ENCODE measurements around the gene ICAM2. TPM values are rescaled to one million over a fixed set of nuclear protein-coding genes. Genes with fewer than 3 reads are reported as not detected.

Gene ICAM2
- total RNA-seq, 4 donors from 2014 or later: 7.2 to 71.1 (median 36.7) TPM

DNA sequence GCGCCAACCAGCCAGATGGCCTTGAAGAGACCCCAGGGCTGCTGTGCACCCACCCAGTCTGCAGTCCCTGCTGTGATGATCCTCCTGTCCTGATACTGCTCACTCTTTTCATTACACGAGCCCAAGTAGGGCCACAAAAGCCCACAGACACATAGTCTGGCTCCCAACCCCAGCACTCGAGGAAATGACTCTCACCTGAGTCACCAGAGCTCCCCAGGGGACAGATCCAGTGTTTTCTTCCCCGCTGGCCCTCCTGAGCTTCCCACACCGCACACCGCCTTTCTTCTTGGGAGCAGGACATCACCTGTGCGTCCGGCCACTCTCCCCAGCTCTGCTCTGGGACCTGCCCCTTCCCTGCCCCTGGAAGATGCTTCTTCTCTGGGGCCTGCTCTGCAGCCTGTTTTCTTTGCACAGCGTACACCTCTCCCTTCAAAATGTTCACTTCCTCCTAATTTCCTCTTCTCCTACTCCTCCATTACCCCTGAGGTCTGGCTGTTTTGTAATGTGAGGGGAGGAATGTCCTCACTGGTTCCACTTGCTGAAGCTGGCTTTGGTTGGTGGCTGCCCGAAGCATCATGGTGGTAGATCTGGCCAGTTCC, 45.7 kb downstream of the ICAM2 start:
- no peak overlapping the region for H3K27ac ChIP-seq
- 80% methylated on average over 9 of the region's 10 CpGs; no CpG with 5 or more reads in 1 of the 2 donors for WGBS, 2 donors (ENCODE audit: low coverage in 1 of 2)
- TF ChIP-seq, protein P1, sequence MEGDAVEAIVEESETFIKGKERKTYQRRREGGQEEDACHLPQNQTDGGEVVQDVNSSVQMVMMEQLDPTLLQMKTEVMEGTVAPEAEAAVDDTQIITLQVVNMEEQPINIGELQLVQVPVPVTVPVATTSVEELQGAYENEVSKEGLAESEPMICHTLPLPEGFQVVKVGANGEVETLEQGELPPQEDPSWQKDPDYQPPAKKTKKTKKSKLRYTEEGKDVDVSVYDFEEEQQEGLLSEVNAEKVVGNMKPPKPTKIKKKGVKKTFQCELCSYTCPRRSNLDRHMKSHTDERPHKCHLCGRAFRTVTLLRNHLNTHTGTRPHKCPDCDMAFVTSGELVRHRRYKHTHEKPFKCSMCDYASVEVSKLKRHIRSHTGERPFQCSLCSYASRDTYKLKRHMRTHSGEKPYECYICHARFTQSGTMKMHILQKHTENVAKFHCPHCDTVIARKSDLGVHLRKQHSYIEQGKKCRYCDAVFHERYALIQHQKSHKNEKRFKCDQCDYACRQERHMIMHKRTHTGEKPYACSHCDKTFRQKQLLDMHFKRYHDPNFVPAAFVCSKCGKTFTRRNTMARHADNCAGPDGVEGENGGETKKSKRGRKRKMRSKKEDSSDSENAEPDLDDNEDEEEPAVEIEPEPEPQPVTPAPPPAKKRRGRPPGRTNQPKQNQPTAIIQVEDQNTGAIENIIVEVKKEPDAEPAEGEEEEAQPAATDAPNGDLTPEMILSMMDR (IDR thresholded peaks at IDR 0.05): no peak
- TF ChIP-seq POLR2AphosphoS5 (IDR thresholded peaks at IDR 0.05) (no peak), POLR2A (IDR thresholded peaks at IDR 0.05) (no peak), EP300 (IDR thresholded peaks at IDR 0.05) (no peak)
- H3K27me3 ChIP-seq: peaks cover 35% of the 10 kb centered on the region
- H3K36me3 ChIP-seq: no peaks in the 10 kb centered on the region
- H3K4me1 ChIP-seq: no peaks in the 10 kb centered on the region
- H3K9me3 ChIP-seq: no peaks in the 10 kb centered on the region
- no peak overlapping the region for H3K4me3 ChIP-seq
- ATAC-seq: no peak

DNA sequence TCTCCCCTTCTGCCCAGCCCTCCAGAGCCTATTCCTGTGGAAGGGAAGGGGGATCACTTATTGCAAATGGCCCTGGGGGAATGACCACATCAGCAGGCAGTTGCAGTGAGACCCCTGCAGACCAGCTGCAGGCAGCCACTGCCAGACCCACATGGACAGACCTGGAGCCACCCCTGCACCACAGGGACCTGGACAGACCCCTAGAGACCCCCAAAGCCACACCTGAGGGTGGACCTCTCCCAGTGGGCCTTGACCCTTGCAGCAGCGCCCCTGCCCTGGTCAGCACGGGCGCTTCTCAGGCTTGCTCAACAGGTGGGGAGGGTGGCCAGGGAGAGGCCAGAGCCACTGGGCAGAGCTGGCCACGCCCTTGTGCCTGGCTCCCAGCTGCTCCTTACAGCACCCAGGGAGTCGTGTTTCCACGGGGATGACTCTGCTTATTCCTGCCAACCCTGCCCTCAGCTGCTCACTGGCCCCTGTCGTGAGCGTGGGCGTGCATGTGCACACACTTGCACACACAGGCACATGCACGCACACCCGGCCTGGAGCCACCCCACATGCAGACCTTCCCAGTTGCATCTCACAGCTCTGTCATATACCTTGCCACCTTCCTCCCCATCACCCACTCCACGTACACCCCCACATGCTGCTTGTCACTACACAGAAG, 46.4 kb downstream of the ICAM2 start:
- Histone ChIP-seq H3K27me3 (peaks cover 35% of the 10 kb centered on the region), H3K27ac (no peak overlapping the region), H3K4me1 (no peaks in the 10 kb centered on the region), H3K36me3 (no peaks in the 10 kb centered on the region), H3K9me3 (no peaks in the 10 kb centered on the region), H3K4me3 (no peak overlapping the region)
- 80% methylated on average over 1 of the region's 12 CpGs; no CpG with 5 or more reads in 1 of the 2 donors for WGBS, 2 donors (ENCODE audit: low coverage in 1 of 2)
- ATAC-seq: no peak
- TF ChIP-seq, protein P1 (IDR thresholded peaks at IDR 0.05): no peak
- no peak for TF ChIP-seq EP300 (IDR thresholded peaks at IDR 0.05)
- TF ChIP-seq POLR2A (IDR thresholded peaks at IDR 0.05): no peak

DNA sequence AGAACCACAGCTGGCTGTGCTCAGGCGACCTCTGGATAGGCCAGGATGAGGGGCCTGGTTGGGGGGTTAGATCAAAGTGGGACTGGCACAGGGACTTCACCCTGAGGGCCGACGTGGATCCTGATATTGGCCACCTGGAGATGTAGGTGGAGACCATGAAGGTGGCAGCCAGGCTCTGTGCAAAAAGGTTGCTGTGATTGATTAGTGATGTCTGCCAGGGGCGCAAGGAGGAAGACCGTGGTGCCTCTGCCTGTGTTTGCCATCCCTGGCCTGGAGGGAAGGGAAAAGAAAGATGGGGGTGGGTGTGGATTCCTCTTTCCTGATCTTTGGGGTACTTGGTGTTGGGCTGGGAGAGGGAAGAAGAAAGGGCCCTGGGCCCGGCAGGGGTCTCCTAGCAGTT, 47.2 kb downstream of the ICAM2 start:
- Histone ChIP-seq H3K27me3 (peaks cover 35% of the 10 kb centered on the region), H3K9me3 (no peaks in the 10 kb centered on the region), H3K36me3 (no peaks in the 10 kb centered on the region), H3K4me3 (no peak overlapping the region), H3K27ac (no peak overlapping the region), H3K4me1 (no peaks in the 10 kb centered on the region)
- TF ChIP-seq POLR2AphosphoS5 (IDR thresholded peaks at IDR 0.05) (no peak), EP300 (IDR thresholded peaks at IDR 0.05) (no peak), POLR2A (IDR thresholded peaks at IDR 0.05) (no peak)
- TF ChIP-seq, protein P1 (IDR thresholded peaks at IDR 0.05): no peak
- no peak for ATAC-seq
- WGBS, 2 donors (ENCODE audit: low coverage in 1 of 2): 53% methylated on average over 3 of the region's 6 CpGs; no CpG with 5 or more reads in 1 of the 2 donors

DNA sequence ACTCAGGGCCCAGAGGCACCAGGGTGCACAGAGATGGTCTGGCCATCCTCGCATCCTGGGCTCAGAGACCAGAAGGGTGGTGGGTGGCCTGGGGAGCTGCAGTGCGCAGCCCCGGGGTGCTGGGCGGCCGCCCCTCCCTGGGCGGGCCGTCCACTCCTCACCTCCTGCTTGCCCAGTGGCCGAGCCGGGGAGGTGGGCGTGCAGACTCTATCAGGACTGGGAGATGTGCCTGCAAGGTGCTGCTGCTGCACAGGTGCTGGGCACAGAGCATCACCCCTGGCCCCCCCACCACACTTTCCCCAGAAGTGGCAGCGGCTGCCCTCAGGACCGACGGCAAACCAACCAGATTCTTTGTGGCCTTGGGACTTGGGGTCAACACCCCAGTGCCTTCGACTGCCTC, 47.6 kb downstream of the ICAM2 start, which contains the start of gene SCN4A:
Gene SCN4A, minus strand, starts transcription at position 123 of the 400 bp plus-strand sequence. Its CDS starts 77 bp downstream, at position 46.
- Histone ChIP-seq H3K4me1 (no peaks in the 10 kb centered on the region), H3K27ac (no peak within 1 kb of the TSS), H3K27me3 (peaks cover 35% of the 10 kb centered on the region), H3K36me3 (no peaks in the 10 kb centered on the region), H3K9me3 (no peaks in the 10 kb centered on the region), H3K4me3 (no peak within 1 kb of the TSS)
- ATAC-seq: no peak
- no CpG with 5 or more reads among the region's 14 CpGs for WGBS, 2 donors (ENCODE audit: low coverage in 1 of 2)
- no peak for TF ChIP-seq POLR2AphosphoS5 (IDR thresholded peaks at IDR 0.05)
- TF ChIP-seq, protein P1 (IDR thresholded peaks at IDR 0.05): no peak
- TF ChIP-seq POLR2A (IDR thresholded peaks at IDR 0.05): no peak
- no peak for TF ChIP-seq EP300 (IDR thresholded peaks at IDR 0.05)

DNA sequence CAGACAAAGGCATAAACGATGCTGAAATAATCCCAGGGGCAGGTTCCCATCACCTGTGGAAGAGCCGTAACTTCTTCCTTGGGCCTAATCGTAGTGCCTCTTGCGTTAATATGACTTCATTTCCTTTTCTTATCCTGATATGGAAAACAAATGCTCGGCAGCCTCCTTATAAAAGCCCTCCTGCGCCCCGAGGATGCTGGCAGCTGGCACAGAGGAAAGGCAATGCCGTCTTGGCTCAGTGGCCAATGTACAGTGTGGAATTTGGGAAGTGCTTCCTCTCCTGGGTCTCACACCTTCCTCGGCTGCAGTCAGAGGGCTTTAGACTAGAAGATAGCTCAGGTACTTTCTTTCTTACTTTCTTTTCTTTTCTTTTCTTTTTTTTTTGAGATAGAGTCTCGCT, 51.2 kb downstream of the ICAM2 start:
- no peak for ATAC-seq
- TF ChIP-seq, protein P1 (IDR thresholded peaks at IDR 0.05): no peak
- TF ChIP-seq POLR2AphosphoS5 (IDR thresholded peaks at IDR 0.05): no peak
- TF ChIP-seq EP300 (IDR thresholded peaks at IDR 0.05): no peak
- no peak for TF ChIP-seq POLR2A (IDR thresholded peaks at IDR 0.05)
- Histone ChIP-seq H3K9me3 (no peaks in the 10 kb centered on the region), H3K4me1 (no peaks in the 10 kb centered on the region), H3K27me3 (peaks cover 17% of the 10 kb centered on the region), H3K27ac (no peak overlapping the region), H3K36me3 (no peaks in the 10 kb centered on the region), H3K4me3 (no peak overlapping the region)
- 48 to 62% methylated on average over 4 to 8 of the region's 10 CpGs for WGBS, 2 donors (ENCODE audit: low coverage in 1 of 2)

Measured in gastroesophageal sphincter (tissue), 4 donors.